ENCODE measurements around the gene ANO2. TPM values are rescaled to one million over a fixed set of nuclear protein-coding genes. Genes with fewer than 3 reads are reported as not detected.
"Not testable (repeated sequence)": the region's sequence is repeated elsewhere in the genome, so short reads cannot be mapped to it uniquely, and the experiment has no call there.

The ANO2 gene
- total RNA-seq, 1 experiment from 2014 or later: not detected

- DNase-seq (ENCODE audit: low read depth): no peak
- in situ Hi-C loops (cut with HindIII; ENCODE audit: low pct_unique_long_range_greater_than_20kb, low sequenced_read_pairs): no loop called here
Observed at GRCh38 chr12:5567016-5567725, 377.9 kb downstream of the ANO2 start.

- in situ Hi-C loops (cut with HindIII; ENCODE audit: low pct_unique_long_range_greater_than_20kb, low sequenced_read_pairs): no loop called here
- no peak for DNase-seq (ENCODE audit: low read depth)
Observed at GRCh38 chr12:5565933-5566599, 379.0 kb downstream of the ANO2 start.

- in situ Hi-C loops (cut with HindIII; ENCODE audit: low pct_unique_long_range_greater_than_20kb, low sequenced_read_pairs): no loop called here
- no peak for DNase-seq (ENCODE audit: low read depth)
Observed at GRCh38 chr12:5562581-5562980, 382.5 kb downstream of the ANO2 start.

- in situ Hi-C loops (cut with HindIII; ENCODE audit: low pct_unique_long_range_greater_than_20kb, low sequenced_read_pairs): no loop called here
- no peak for DNase-seq (ENCODE audit: low read depth)
Observed at GRCh38 chr12:5561846-5562245, 383.2 kb downstream of the ANO2 start.

GRCh38 chr12:5561057-5561456 lies 384.0 kb downstream of the ANO2 start:
- DNase-seq (ENCODE audit: low read depth): no peak
- in situ Hi-C loops (cut with HindIII; ENCODE audit: low pct_unique_long_range_greater_than_20kb, low sequenced_read_pairs): no loop called here

- no peak for DNase-seq (ENCODE audit: low read depth)
- in situ Hi-C loops (cut with HindIII; ENCODE audit: low pct_unique_long_range_greater_than_20kb, low sequenced_read_pairs): no loop called here
Observed at GRCh38 chr12:5560265-5560664, 384.8 kb downstream of the ANO2 start.

GRCh38 chr12:5557906-5558305 lies 387.2 kb downstream of the ANO2 start:
- no peak for DNase-seq (ENCODE audit: low read depth)
- in situ Hi-C loops (cut with HindIII; ENCODE audit: low pct_unique_long_range_greater_than_20kb, low sequenced_read_pairs): no loop called here

- in situ Hi-C loops (cut with HindIII; ENCODE audit: low pct_unique_long_range_greater_than_20kb, low sequenced_read_pairs): no loop called here
- no peak for DNase-seq (ENCODE audit: low read depth)
Observed at GRCh38 chr12:5556946-5557673, 387.9 kb downstream of the ANO2 start.

- no peak for DNase-seq (ENCODE audit: low read depth)
- in situ Hi-C loops (cut with HindIII; ENCODE audit: low pct_unique_long_range_greater_than_20kb, low sequenced_read_pairs): no loop called here
Observed at GRCh38 chr12:5556033-5556614, 388.9 kb downstream of the ANO2 start.

GRCh38 chr12:5554711-5555110 lies 390.3 kb downstream of the ANO2 start:
- in situ Hi-C loops (cut with HindIII; ENCODE audit: low pct_unique_long_range_greater_than_20kb, low sequenced_read_pairs): no loop called here
- no peak for DNase-seq (ENCODE audit: low read depth)

GRCh38 chr12:5549011-5549410 lies 396.0 kb downstream of the ANO2 start:
- in situ Hi-C loops (cut with HindIII; ENCODE audit: low pct_unique_long_range_greater_than_20kb, low sequenced_read_pairs): no loop called here

GRCh38 chr12:5548152-5548943 lies 396.7 kb downstream of the ANO2 start:
- in situ Hi-C loops (cut with HindIII; ENCODE audit: low pct_unique_long_range_greater_than_20kb, low sequenced_read_pairs): no loop called here

More at GRCh38 chr12:5549011-5549410, 396.0 kb downstream of the ANO2 start:
- no peak for DNase-seq (ENCODE audit: low read depth)

GRCh38 chr12:5546616-5547015 lies 398.4 kb downstream of the ANO2 start:
- no peak for DNase-seq (ENCODE audit: low read depth)
- in situ Hi-C loops (cut with HindIII; ENCODE audit: low pct_unique_long_range_greater_than_20kb, low sequenced_read_pairs): no loop called here

More at GRCh38 chr12:5548152-5548943, 396.7 kb downstream of the ANO2 start:
- DNase-seq (ENCODE audit: low read depth): no peak

- in situ Hi-C loops (cut with HindIII; ENCODE audit: low pct_unique_long_range_greater_than_20kb, low sequenced_read_pairs): no loop called here
- DNase-seq (ENCODE audit: low read depth): no peak
Observed at GRCh38 chr12:5537771-5538170, 407.3 kb downstream of the ANO2 start.

- DNase-seq (ENCODE audit: low read depth); in situ Hi-C loops (cut with HindIII; ENCODE audit: low pct_unique_long_range_greater_than_20kb, low sequenced_read_pairs): not testable (repeated sequence)
Observed at GRCh38 chr12:5537026-5537615, 407.9 kb downstream of the ANO2 start.

GRCh38 chr12:5535541-5535940 lies 409.5 kb downstream of the ANO2 start:
- in situ Hi-C loops (cut with HindIII; ENCODE audit: low pct_unique_long_range_greater_than_20kb, low sequenced_read_pairs): no loop called here
- no peak for DNase-seq (ENCODE audit: low read depth)

GRCh38 chr12:5534426-5535199 lies 410.4 kb downstream of the ANO2 start:
- DNase-seq (ENCODE audit: low read depth): no peak
- in situ Hi-C loops (cut with HindIII; ENCODE audit: low pct_unique_long_range_greater_than_20kb, low sequenced_read_pairs): no loop called here

All from Caki2 (cell line).